ENCODE measurements around the gene PINLYP. TPM values are rescaled to one million over a fixed set of nuclear protein-coding genes. Genes with fewer than 3 reads are reported as not detected.
"Not testable (repeated sequence)": the region's sequence is repeated elsewhere in the genome, so short reads cannot be mapped to it uniquely, and the experiment has no call there.

The PINLYP gene
- total RNA-seq, 1 donor from 2014 or later: 2.3 TPM

GRCh38 chr19:43545276-43545675 is 30.3 kb upstream of the PINLYP start:
- Mint-ChIP-seq H3K4me3 (ENCODE audit: unreplicated experiment) (no peak overlapping the region), H3K4me1 (ENCODE audit: low read depth) (no peaks in the 10 kb centered on the region), H3K27ac (ENCODE audit: unreplicated experiment) (no peak overlapping the region), H3K9me3 (ENCODE audit: low read depth) (no peaks in the 10 kb centered on the region), H3K36me3 (ENCODE audit: low read depth) (peaks cover 28% of the 10 kb centered on the region), H3K27me3 (ENCODE audit: low read depth) (no peaks in the 10 kb centered on the region)
- DNase-seq (ENCODE audit: low spot score): peak; percentile 81
- TF ChIP-seq, protein P1, sequence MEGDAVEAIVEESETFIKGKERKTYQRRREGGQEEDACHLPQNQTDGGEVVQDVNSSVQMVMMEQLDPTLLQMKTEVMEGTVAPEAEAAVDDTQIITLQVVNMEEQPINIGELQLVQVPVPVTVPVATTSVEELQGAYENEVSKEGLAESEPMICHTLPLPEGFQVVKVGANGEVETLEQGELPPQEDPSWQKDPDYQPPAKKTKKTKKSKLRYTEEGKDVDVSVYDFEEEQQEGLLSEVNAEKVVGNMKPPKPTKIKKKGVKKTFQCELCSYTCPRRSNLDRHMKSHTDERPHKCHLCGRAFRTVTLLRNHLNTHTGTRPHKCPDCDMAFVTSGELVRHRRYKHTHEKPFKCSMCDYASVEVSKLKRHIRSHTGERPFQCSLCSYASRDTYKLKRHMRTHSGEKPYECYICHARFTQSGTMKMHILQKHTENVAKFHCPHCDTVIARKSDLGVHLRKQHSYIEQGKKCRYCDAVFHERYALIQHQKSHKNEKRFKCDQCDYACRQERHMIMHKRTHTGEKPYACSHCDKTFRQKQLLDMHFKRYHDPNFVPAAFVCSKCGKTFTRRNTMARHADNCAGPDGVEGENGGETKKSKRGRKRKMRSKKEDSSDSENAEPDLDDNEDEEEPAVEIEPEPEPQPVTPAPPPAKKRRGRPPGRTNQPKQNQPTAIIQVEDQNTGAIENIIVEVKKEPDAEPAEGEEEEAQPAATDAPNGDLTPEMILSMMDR (IDR thresholded peaks at IDR 0.05): no peak

DNA sequence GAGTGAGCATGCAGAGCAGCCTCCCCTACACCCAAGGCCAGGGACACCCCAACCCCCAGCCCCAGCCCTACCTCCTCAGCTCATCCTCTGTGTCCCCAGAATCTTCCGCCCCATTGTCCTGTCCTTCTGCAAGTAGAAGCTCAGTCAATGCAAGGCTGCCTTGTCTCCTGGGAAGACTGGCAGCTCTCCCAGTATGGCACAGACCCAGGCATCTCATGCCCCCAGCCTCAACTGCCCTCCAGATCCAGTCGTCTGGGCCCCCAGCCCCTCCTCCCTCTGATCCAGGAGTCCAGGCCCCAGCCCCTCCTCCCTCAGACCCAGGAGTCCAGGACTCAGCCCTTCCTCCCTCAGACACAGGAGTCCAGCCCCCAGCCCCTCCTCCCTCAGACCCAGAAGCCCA is 29.6 kb upstream of the PINLYP start:
- Mint-ChIP-seq H3K4me3 (ENCODE audit: unreplicated experiment) (no peak overlapping the region), H3K36me3 (ENCODE audit: low read depth) (peaks cover 30% of the 10 kb centered on the region), H3K9me3 (ENCODE audit: low read depth) (no peaks in the 10 kb centered on the region), H3K4me1 (ENCODE audit: low read depth) (no peaks in the 10 kb centered on the region), H3K27ac (ENCODE audit: unreplicated experiment) (no peak overlapping the region), H3K27me3 (ENCODE audit: low read depth) (no peaks in the 10 kb centered on the region)
- no peak for DNase-seq (ENCODE audit: low spot score)
- TF ChIP-seq, protein P1 (IDR thresholded peaks at IDR 0.05): no peak

GRCh38 chr19:43546581-43546980 is 29.0 kb upstream of the PINLYP start:
- H3K4me3 Mint-ChIP-seq (ENCODE audit: unreplicated experiment): no peak overlapping the region
- H3K27me3 Mint-ChIP-seq (ENCODE audit: low read depth): no peaks in the 10 kb centered on the region
- H3K36me3 Mint-ChIP-seq (ENCODE audit: low read depth): peaks cover 30% of the 10 kb centered on the region
- no peaks in the 10 kb centered on the region for H3K4me1 Mint-ChIP-seq (ENCODE audit: low read depth)
- no peaks in the 10 kb centered on the region for H3K9me3 Mint-ChIP-seq (ENCODE audit: low read depth)
- DNase-seq (ENCODE audit: low spot score): no peak
- TF ChIP-seq, protein P1 (IDR thresholded peaks at IDR 0.05): no peak
- no peak overlapping the region for H3K27ac Mint-ChIP-seq (ENCODE audit: unreplicated experiment)

GRCh38 chr19:43547926-43548325 is 27.7 kb upstream of the PINLYP start:
- DNase-seq (ENCODE audit: low spot score): peak; percentile 17
- not testable (repeated sequence) for H3K27me3 Mint-ChIP-seq (ENCODE audit: low read depth); H3K4me3 Mint-ChIP-seq (ENCODE audit: unreplicated experiment); H3K9me3 Mint-ChIP-seq (ENCODE audit: low read depth); H3K4me1 Mint-ChIP-seq (ENCODE audit: low read depth); H3K27ac Mint-ChIP-seq (ENCODE audit: unreplicated experiment)
- H3K36me3 Mint-ChIP-seq (ENCODE audit: low read depth): peaks cover 29% of the 10 kb centered on the region

DNA sequence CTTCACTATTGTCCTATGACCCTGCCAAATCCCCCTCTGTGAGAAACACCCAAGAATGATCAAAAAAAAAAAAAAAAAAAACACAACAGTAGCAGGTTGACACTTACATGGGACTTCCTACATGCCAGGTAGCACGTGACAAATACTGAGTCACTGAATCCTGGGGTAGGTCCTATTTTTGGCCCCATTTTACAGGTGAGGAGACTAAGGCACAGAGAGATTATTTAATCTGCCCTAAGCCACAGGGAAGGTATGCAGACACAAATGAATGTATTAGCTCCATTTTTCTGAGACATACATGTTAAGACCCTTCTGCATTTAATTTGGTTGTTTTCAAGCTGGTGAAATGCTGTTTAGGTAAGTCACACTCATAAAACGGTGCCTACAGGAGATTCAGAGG is 26.9 kb upstream of the PINLYP start:
- DNase-seq (ENCODE audit: low spot score): no peak
- Mint-ChIP-seq H3K36me3 (ENCODE audit: low read depth) (peaks cover 22% of the 10 kb centered on the region), H3K27ac (ENCODE audit: unreplicated experiment) (no peak overlapping the region), H3K27me3 (ENCODE audit: low read depth) (no peaks in the 10 kb centered on the region), H3K4me1 (ENCODE audit: low read depth) (no peaks in the 10 kb centered on the region), H3K9me3 (ENCODE audit: low read depth) (no peaks in the 10 kb centered on the region), H3K4me3 (ENCODE audit: unreplicated experiment) (no peak overlapping the region)
- TF ChIP-seq, protein P1 (IDR thresholded peaks at IDR 0.05): no peak

DNA sequence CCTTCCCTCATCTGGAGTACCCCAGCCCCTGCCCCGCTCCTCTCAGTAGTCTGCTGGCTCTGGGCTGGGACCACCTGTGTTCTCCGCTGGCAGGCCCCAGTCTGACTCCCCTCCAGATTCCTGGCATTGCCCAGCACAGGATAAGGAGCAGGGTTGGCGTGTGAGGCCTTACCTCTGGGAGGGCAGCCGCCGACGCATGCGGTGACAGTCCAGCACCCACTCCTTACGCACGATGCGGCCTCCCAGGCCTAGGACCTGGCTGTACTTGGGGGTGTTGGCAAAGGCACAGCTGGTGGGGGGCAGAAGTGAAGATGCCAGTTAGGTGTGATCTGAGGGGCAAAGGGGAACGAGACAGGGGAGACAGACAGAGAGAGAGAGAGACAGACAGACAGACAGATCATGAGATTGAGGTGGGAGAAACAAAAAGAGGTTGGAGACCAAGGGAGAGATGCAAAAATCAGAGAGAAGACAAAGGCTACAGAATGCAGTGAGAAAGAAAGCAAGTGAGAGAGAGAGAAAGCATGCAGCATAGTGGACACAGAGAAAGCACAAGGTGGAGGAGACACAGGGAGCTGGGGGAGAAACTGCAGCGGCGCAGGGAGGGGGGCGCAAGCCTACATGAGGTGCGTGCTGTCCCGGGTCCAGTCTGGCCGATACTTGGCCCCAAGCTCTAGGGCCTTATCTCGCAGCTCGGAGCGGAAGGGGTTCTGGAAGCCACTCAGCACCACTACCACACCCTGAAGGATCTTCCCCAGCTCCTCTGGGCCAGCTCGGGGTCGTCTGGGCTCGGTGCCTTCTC is 24.0 kb upstream of the PINLYP start:
- Mint-ChIP-seq H3K4me3 (ENCODE audit: unreplicated experiment) (no peak overlapping the region), H3K27me3 (ENCODE audit: low read depth) (no peaks in the 10 kb centered on the region), H3K4me1 (ENCODE audit: low read depth) (no peaks in the 10 kb centered on the region), H3K27ac (ENCODE audit: unreplicated experiment) (no peak overlapping the region), H3K9me3 (ENCODE audit: low read depth) (no peaks in the 10 kb centered on the region), H3K36me3 (ENCODE audit: low read depth) (peaks cover 20% of the 10 kb centered on the region)
- TF ChIP-seq, protein P1 (IDR thresholded peaks at IDR 0.05): no peak
- no peak for DNase-seq (ENCODE audit: low spot score)

All from chondrocyte (in vitro differentiated cells).